Ammon's horn (tissue), 1 donor: Measurements from ENCODE around the gene MRPL30.
"Not testable (repeated sequence)": the region's sequence is repeated elsewhere in the genome, so short reads cannot be mapped to it uniquely, and the experiment has no call there.

Experiments
- DNase-seq: peaks from one replicate; pipeline ENCODE4 v3.0.0-alpha.2; 2016; ENCODE audit warnings: low spot score

Gene MRPL30

GRCh38 chr2:99184811-99185210 lies 3.8 kb downstream of the MRPL30 start:
- DNase-seq = no peak

- DNase-seq = no peak
Observed at GRCh38 chr2:99187011-99187410, 6.0 kb downstream of the MRPL30 start.

DNA sequence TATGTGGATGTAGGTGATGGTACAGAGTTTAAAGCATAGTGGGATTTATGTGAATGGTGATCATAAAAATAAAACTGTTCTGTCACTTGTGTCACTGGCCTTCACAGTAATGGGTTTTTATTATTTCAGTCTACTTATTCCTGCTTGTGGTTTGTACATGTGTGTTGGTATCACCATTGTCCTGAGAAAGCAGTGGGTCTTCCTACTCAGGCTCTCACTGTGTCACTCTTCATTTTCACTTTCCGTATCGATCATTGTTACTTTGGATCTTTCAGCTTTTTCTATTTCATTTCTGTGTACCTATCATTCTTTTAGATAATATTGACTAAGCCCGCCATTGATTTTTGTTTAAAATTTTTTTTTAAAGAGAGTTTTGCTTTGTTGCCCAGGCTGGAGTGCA lies 7.4 kb downstream of the MRPL30 start:
- DNase-seq = no peak

DNA sequence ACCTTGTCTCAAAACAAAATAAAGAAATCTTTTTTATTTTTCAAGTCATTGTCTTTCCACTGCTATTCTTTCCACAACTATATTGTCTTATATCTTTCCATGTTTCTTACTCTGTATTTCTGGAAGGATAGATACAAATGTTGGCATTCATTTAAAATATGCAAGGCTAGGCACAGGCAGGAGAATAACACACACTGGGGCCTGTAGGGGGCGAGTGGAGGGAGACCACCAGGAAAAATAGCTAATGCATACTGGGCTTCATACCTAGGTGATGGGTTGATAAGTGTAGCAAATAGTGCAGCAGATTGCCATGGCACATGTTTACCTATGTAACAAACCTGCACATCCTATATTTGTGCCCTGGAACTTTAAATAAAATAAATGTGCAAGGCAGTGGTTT lies 9.6 kb downstream of the MRPL30 start:
- DNase-seq = no peak

DNA sequence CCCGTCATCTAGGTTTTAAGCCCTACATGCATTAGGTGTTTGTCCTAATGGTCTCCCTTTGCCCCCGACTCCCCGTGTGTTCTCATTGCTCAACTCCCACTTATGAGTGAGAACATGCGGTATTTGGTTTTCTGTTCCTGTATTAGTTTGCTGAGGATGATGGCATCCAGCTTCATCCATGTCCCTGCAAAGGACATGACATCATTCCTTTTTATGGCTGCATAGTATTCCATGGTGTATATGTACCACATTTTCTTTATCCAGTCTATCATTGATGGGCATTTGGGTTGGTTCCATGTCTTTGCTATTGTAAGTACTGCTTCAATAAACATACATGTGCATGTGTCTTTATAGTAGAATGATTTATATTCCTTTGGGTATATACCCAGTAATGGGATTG lies 11.4 kb downstream of the MRPL30 start:
- not testable (repeated sequence) for DNase-seq

DNA sequence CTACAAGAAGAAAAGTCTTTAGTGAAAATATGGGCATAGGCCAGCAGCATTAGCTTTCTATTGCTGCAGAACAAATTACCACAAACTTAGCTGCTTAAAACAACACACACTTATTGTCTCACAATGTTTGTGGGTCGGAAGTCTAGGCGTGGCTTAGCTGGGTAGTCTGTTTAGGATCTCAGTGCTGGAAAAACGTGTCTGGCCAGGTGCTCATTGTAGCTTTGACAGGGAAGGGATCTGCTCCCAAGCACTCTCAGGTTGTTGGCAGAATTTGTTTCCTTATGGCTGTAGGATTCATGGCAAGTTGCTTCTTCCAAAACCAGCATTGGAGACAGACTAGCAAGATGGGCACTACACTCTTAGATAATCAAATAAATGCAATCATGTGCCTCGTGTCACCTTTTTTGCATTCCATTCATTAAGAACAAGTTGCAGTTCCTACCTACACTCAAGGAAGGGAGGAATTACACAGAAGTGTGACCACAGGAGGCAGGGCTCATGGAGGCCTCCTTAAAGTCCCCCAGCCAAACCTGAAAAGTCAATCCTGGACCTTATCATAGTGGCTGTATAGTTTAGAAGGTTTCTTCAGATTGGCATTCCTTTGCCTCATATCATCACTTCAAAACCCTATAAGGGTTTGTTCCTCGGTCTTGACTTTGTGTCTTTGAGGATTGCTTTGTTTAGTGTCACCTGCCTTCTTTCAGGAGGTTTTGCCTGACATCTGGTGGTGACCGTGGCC lies 17.3 kb downstream of the MRPL30 start:
- DNase-seq = no peak

GRCh38 chr2:99200076-99200800 lies 19.3 kb downstream of the MRPL30 start:
- no peak for DNase-seq

GRCh38 chr2:99201959-99202678 lies 21.1 kb downstream of the MRPL30 start:
- DNase-seq = no peak

GRCh38 chr2:99205491-99205890 lies 24.5 kb downstream of the MRPL30 start:
- no peak for DNase-seq

DNA sequence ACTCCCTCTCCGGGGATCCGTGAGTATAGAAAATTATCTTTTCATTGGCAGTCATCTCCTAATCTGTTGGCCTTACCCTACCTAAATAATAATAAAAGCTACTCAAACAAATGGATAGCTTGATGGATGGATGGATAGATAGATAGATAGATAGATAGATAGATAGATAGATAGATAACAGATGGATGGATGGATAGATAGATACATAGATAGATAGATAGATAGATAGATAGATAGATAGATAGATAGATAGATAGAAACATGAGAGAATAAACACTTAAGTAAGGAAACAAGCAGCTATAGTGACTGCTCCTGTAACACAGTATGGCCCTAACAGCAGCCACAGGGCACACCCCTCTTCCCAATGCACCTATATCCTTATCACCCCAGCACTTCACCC lies 35.1 kb downstream of the MRPL30 start:
- DNase-seq = no peak

DNA sequence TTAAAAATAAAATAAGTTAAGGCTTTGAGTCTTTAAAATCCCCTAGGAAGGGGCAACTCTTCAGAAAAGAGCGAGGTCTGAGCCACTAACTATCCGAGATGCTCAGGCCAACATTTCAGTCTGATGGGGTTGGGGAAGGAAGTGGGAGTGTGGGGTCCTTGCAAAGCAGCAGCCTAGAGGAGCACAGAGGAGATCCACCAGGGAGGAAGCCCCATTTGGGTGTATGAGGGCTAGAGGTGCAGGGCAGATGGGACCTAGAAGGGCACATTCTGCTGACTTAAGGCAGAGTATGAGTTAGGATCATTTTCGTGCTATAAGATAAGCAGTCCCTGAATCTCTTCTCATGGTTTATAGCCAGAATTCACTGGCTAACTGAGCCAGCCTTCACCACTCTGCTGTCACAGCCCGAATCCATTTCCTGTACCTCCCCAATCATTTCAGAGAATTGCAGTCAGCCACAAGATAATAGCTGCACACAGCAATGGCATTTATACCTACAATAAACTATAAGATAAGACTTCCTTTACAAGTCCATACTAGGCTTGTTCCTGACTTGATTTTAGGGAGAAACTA lies 37.0 kb downstream of the MRPL30 start:
- DNase-seq = no peak

DNA sequence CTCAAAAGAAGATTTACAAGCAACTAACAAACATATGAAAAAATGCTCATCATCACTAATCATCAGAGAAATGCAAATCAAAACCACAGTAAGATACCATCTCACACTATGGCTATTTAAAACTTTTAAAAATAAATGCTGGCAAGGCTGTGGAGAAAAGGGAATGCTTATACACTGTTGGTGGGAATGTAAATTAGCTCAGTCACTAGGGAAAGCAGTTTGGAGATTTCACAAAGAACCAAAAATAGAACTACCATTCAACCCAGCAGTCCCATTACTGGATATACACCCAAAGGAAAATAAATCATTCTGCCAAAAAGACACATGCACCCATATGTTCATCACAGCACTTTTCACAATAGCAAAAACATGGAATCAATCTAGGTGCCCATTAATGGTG lies 52.2 kb downstream of the MRPL30 start:
- DNase-seq = not testable (repeated sequence)

- no peak for DNase-seq
Observed at GRCh38 chr2:99238599-99238998, 57.6 kb downstream of the MRPL30 start.

- DNase-seq = no peak
Observed at GRCh38 chr2:99240431-99240830, 59.4 kb downstream of the MRPL30 start.

DNA sequence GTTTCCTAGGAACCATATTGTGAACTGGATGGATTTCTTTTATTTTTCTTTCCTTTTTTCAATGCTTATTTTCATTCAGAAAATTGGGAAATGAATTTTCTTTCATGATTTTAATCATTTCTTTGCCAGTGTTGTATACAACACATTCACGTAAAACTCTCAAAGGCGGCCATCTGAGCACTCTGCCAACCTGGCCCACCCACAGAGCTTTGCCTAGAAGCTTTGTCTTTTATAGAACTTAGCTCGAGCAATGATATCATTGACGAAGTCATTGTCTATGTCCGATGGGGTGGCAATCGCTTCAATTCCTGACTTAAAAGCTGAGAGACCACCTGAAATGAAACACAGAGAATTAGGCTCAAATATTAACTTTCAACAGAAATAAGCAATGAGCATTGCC lies 61.2 kb downstream of the MRPL30 start:
- DNase-seq = no peak
